ENCODE measurements around the gene EYA4.

Gene EYA4

GRCh38 chr6:133547136-133547535, 306.0 kb downstream of the EYA4 start:
- Histone ChIP-seq H3K27ac (ENCODE audit: low read length) (no peak overlapping the region), H3K4me2 (ENCODE audit: low read depth, low read length) (no peak overlapping the region), H3K36me3 (replicated peaks; ENCODE audit: insufficient read depth, low read length) (no peaks in the 10 kb centered on the region), H3K79me2 (ENCODE audit: low read length) (no peaks in the 10 kb centered on the region), H3F3A (ENCODE audit: insufficient read depth, low read length) (no peaks in the 10 kb centered on the region), H3K4me3 (ENCODE audit: low read length) (no peak overlapping the region), H3K9ac (ENCODE audit: low read length) (no peak overlapping the region), H4K20me1 (ENCODE audit: insufficient read depth, low read length) (no peaks in the 10 kb centered on the region), H2AFZ (ENCODE audit: low read length) (no peak overlapping the region), H3K4me1 (ENCODE audit: low read length) (no peaks in the 10 kb centered on the region), H3K27me3 (replicated peaks; ENCODE audit: insufficient read depth, low read length) (no peaks in the 10 kb centered on the region), H3K9me3 (replicated peaks; ENCODE audit: insufficient read depth, low read length) (no peaks in the 10 kb centered on the region), H3K9me2 (replicated peaks; ENCODE audit: insufficient read depth, low read length) (no peaks in the 10 kb centered on the region)
- TF ChIP-seq EZH2 (optimal IDR thresholded peaks at IDR 0.05; ENCODE audit: low read depth, low read length) (no peak), EZH2phosphoT487 (IDR thresholded peaks at IDR 0.05; ENCODE audit: low read length) (no peak), CTCF (IDR thresholded peaks at IDR 0.05; ENCODE audit: low read length) (no peak)
- no peak for DNase-seq

DNA sequence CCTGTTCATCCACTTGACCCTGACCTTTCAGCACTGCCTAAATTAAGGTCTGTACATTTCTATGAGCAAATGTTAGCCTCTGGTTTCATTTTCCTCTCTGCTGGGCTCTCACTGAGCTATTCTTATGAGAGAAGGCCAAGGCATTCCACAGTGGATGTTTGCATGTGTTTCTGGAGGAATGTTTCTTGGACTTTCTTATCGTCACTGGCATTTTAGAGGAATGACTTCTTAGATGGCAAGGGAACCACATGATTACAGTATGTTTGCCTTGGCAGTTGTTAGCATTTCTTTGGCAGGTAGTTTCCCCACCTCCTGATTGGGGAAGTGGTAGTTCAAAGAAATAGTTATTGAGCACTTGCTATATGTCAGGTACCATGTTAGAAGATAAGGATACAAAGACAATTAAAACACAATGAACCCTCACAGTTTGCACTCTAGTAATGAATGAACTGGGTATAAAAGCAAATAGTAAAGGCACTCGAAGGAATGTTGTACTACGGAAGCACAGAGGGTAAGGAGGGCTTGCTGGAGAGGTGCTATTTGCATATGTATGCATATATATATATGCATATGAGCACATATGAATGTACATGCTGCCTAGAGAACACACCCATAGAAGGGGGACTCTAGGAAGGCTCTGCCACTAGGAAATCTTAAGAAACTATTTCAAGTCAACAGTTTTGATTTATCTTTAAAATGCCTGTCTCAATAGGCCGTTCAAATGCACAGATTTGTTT, 307.4 kb downstream of the EYA4 start:
- Histone ChIP-seq H3K27ac (ENCODE audit: low read length) (no peak overlapping the region), H3F3A (ENCODE audit: insufficient read depth, low read length) (no peaks in the 10 kb centered on the region), H3K9ac (ENCODE audit: low read length) (no peak overlapping the region), H3K4me2 (ENCODE audit: low read depth, low read length) (no peak overlapping the region), H3K79me2 (ENCODE audit: low read length) (no peaks in the 10 kb centered on the region), H4K20me1 (ENCODE audit: insufficient read depth, low read length) (no peaks in the 10 kb centered on the region), H3K27me3 (replicated peaks; ENCODE audit: insufficient read depth, low read length) (no peaks in the 10 kb centered on the region), H2AFZ (ENCODE audit: low read length) (no peak overlapping the region), H3K36me3 (replicated peaks; ENCODE audit: insufficient read depth, low read length) (no peaks in the 10 kb centered on the region), H3K9me3 (replicated peaks; ENCODE audit: insufficient read depth, low read length) (no peaks in the 10 kb centered on the region), H3K9me2 (replicated peaks; ENCODE audit: insufficient read depth, low read length) (no peaks in the 10 kb centered on the region), H3K4me1 (ENCODE audit: low read length) (no peaks in the 10 kb centered on the region), H3K4me3 (ENCODE audit: low read length) (no peak overlapping the region)
- TF ChIP-seq EZH2 (optimal IDR thresholded peaks at IDR 0.05; ENCODE audit: low read depth, low read length) (no peak), EZH2phosphoT487 (IDR thresholded peaks at IDR 0.05; ENCODE audit: low read length) (no peak), CTCF (IDR thresholded peaks at IDR 0.05; ENCODE audit: low read length) (no peak)
- DNase-seq = no peak

GRCh38 chr6:133549371-133549801, 308.2 kb downstream of the EYA4 start:
- Histone ChIP-seq H3K79me2 (ENCODE audit: low read length) (no peaks in the 10 kb centered on the region), H3K4me3 (ENCODE audit: low read length) (no peak overlapping the region), H2AFZ (ENCODE audit: low read length) (no peak overlapping the region), H3K36me3 (replicated peaks; ENCODE audit: insufficient read depth, low read length) (no peaks in the 10 kb centered on the region), H3K4me1 (ENCODE audit: low read length) (no peaks in the 10 kb centered on the region), H3K4me2 (ENCODE audit: low read depth, low read length) (no peak overlapping the region), H4K20me1 (ENCODE audit: insufficient read depth, low read length) (no peaks in the 10 kb centered on the region), H3K27me3 (replicated peaks; ENCODE audit: insufficient read depth, low read length) (no peaks in the 10 kb centered on the region), H3F3A (ENCODE audit: insufficient read depth, low read length) (no peaks in the 10 kb centered on the region), H3K9ac (ENCODE audit: low read length) (no peak overlapping the region), H3K9me3 (replicated peaks; ENCODE audit: insufficient read depth, low read length) (no peaks in the 10 kb centered on the region), H3K9me2 (replicated peaks; ENCODE audit: insufficient read depth, low read length) (no peaks in the 10 kb centered on the region), H3K27ac (ENCODE audit: low read length) (no peak overlapping the region)
- TF ChIP-seq EZH2 (optimal IDR thresholded peaks at IDR 0.05; ENCODE audit: low read depth, low read length) = no peak
- no peak for TF ChIP-seq CTCF (IDR thresholded peaks at IDR 0.05; ENCODE audit: low read length)
- TF ChIP-seq EZH2phosphoT487 (IDR thresholded peaks at IDR 0.05; ENCODE audit: low read length) = no peak
- DNase-seq = no peak

Measured in MM.1S (cell line).